Left lung (tissue), 10 donors: ENCODE data around the gene KCNQ1OT1. TPM values are rescaled to one million over a fixed set of nuclear protein-coding genes. Genes with fewer than 3 reads are reported as not detected.
A peak's percentile ranks its signal among the peaks of the same experiment; 100 is the strongest.

ENCODE experiments used
- ATAC-seq: fragments of 200-7000 bp; cut with Tn5 transposase; one replicate; pipeline ENCODE4 v1.9.1; 2020; ENCODE audit warnings: moderate library complexity
- DNase-seq, 4 donors: peaks; one replicate each; pipeline ENCODE4 v3.0.0-alpha.2; 2013 to 2020
- H3K27ac ChIP-seq, 2 donors: fragments of 200-600 bp; sonication (generic) in 1 of 2; one replicate each; pipeline versions ENCODE4 v1.5.0 to v1.8.0; 2020 to 2021
- H3K27me3 ChIP-seq, 2 donors: fragments of 200-600 bp; sonication (generic) in 1 of 2; one replicate each; pipeline versions ENCODE4 v1.5.0 to v1.8.0; 2020 to 2021
- H3K36me3 ChIP-seq, 2 donors: fragments of 200-600 bp; sonication (generic) in 1 of 2; one replicate each; pipeline versions ENCODE4 v1.5.0 to v1.8.0; 2020 to 2021
- H3K4me1 ChIP-seq, 2 donors: fragments of 200-600 bp; one replicate each; pipeline ENCODE4 v1.8.0; 2021
- H3K4me3 ChIP-seq, 2 donors: fragments of 200-600 bp; sonication (generic) in 1 of 2; one replicate each; pipeline versions ENCODE4 v1.5.0 to v1.8.0; 2020 to 2021; ENCODE audit warnings: mild to moderate bottlenecking in 1 of 2
- H3K9me3 ChIP-seq, 2 donors: fragments of 200-600 bp; sonication (generic) in 1 of 2; one replicate each; pipeline versions ENCODE4 v1.5.0 to v1.8.0; 2020 to 2021
- CTCF ChIP-seq, 2 donors: fragments of 200-600 bp; sonication (generic) in 1 of 2; IDR thresholded peaks; one replicate each; pipeline versions ENCODE4 v1.5.0 to v1.8.0; 2021; ENCODE audit warnings: antibody characterized with exemption in 2 of 2
- intact Hi-C, 2 donors: fragments of 100-400 bp; cut with DNase I; formaldehyde crosslinking; loops; one replicate each; pipeline versions ENCODE4 v1.11.2 to v1.14.2; 2022
- polyA plus RNA-seq, 6 donors: library from polyadenylated mRNA; unstranded; fragments of 120-200 nt; gene quantifications; one replicate each; pipeline ENCODE4 v1.2.1, GENCODE V29; 2013; ENCODE audit not compliant: insufficient read length in 6 of 6
- total RNA-seq, 2 donors: library from RNA; stranded (reverse); fragmentation: NEBNext Ultra II Directional; extraction: Animal tissue kit (Norgen Biotek cat#: 25700); gene quantifications; one replicate each; pipeline ENCODE4 v1.2.1, GENCODE V29; 2021
- donor health status: DM: no; HTN: yes; CAD: no.
- donor health status: DM: no; HTN: no; CAD: no.

Gene KCNQ1OT1
- total and polyA plus RNA-seq, 8 donors: 1.9 to 2.9 (median 2.7) TPM

- peaks cover 0 to 4% of the 10 kb centered on the region in 2 donors for H3K36me3 ChIP-seq
- no peak for TF ChIP-seq CTCF (IDR thresholded peaks at IDR 0.05)
- no peaks in the 10 kb centered on the region for H3K27me3 ChIP-seq
- peak in 1 of 4 donors; percentile 54 for DNase-seq
- ATAC-seq: no peak
- H3K9me3 ChIP-seq: no peaks in the 10 kb centered on the region
- no peaks in the 10 kb centered on the region for H3K4me1 ChIP-seq
- H3K27ac ChIP-seq: no peak overlapping the region
- intact Hi-C loops: no loop called here
- H3K4me3 ChIP-seq: no peak overlapping the region
Observed at GRCh38 chr11:2565447-2566222, 134.2 kb downstream of the KCNQ1OT1 start.

- H3K36me3 ChIP-seq: no peaks in the 10 kb centered on the region
- no peaks in the 10 kb centered on the region for H3K9me3 ChIP-seq
- TF ChIP-seq CTCF (IDR thresholded peaks at IDR 0.05): no peak
- H3K4me1 ChIP-seq: no peaks in the 10 kb centered on the region
- no peak overlapping the region for H3K27ac ChIP-seq
- intact Hi-C loops: no loop called here
- DNase-seq (peak in 1 of 4 donors; percentile 23), ATAC-seq (no peak)
- no peak overlapping the region for H3K4me3 ChIP-seq
- H3K27me3 ChIP-seq: no peaks in the 10 kb centered on the region
Observed at GRCh38 chr11:2564588-2565425, 135.0 kb downstream of the KCNQ1OT1 start.

- Histone ChIP-seq H3K27ac (no peak overlapping the region), H3K9me3 (no peaks in the 10 kb centered on the region), H3K27me3 (no peaks in the 10 kb centered on the region), H3K4me1 (peaks cover 0 to 3% of the 10 kb centered on the region in 2 donors), H3K4me3 (no peak overlapping the region), H3K36me3 (no peaks in the 10 kb centered on the region)
- no peak for TF ChIP-seq CTCF (IDR thresholded peaks at IDR 0.05)
- ATAC-seq (no peak), DNase-seq (peak in 1 of 4 donors; percentile 68)
- intact Hi-C loops: no loop called here
Observed at GRCh38 chr11:2564008-2564530, 135.7 kb downstream of the KCNQ1OT1 start.

GRCh38 chr11:2563213-2564007 is 136.4 kb downstream of the KCNQ1OT1 start:
- Histone ChIP-seq H3K4me3 (no peak overlapping the region), H3K27ac (no peak overlapping the region), H3K36me3 (no peaks in the 10 kb centered on the region), H3K9me3 (no peaks in the 10 kb centered on the region), H3K27me3 (no peaks in the 10 kb centered on the region), H3K4me1 (peaks cover 0 to 3% of the 10 kb centered on the region in 2 donors)
- intact Hi-C loops: no loop called here
- ATAC-seq: no peak
- no peak for TF ChIP-seq CTCF (IDR thresholded peaks at IDR 0.05)
- peak in 2 of 4 donors; percentile 26 to 48 for DNase-seq
